Liver (tissue), 9 donors: ENCODE results near the gene SREK1. TPM values are rescaled to one million over a fixed set of nuclear protein-coding genes. Genes with fewer than 3 reads are reported as not detected.

ENCODE experiments used
- DNase-seq: peaks from one replicate; pipeline ENCODE4 v3.0.0-alpha.2; 2017; ENCODE audit warnings: low spot score
- H3K27ac ChIP-seq, 2 donors: one replicate each; pipeline ENCODE4 v1.7.0; 2013; ENCODE audit warnings: inconsistent platforms in 2 of 2, low read length in 2 of 2, control low read depth in 1 of 2, low read depth in 1 of 2, mild to moderate bottlenecking in 1 of 2
- H3K27me3 ChIP-seq, 4 donors: one replicate each; pipeline versions ENCODE4 v1.6.1 to v1.7.0; 2013; ENCODE audit warnings: low read length in 3 of 4, inconsistent platforms in 1 of 4, mild to moderate bottlenecking in 1 of 4, moderate library complexity in 1 of 4; ENCODE audit not compliant: control insufficient read depth in 4 of 4, insufficient read depth in 4 of 4
- H3K36me3 ChIP-seq, 4 donors: one replicate each; pipeline versions ENCODE4 v1.6.1 to v1.7.0; 2013; ENCODE audit warnings: low read length in 3 of 4, mild to moderate bottlenecking in 3 of 4, low read depth in 1 of 4, moderate library complexity in 1 of 4; ENCODE audit not compliant: control insufficient read depth in 4 of 4, insufficient read depth in 3 of 4
- H3K4me1 ChIP-seq, 4 donors: one replicate each; pipeline versions ENCODE4 v1.6.1 to v1.7.0; 2013; ENCODE audit warnings: low read length in 3 of 4, mild to moderate bottlenecking in 3 of 4, moderate library complexity in 1 of 4; ENCODE audit not compliant: control insufficient read depth in 4 of 4, insufficient read depth in 4 of 4
- H3K4me3 ChIP-seq, 3 donors: one replicate each; pipeline versions ENCODE4 v1.6.1 to v1.7.0; 2013; ENCODE audit warnings: low read length in 3 of 3, control low read depth in 1 of 3, low read depth in 1 of 3, mild to moderate bottlenecking in 1 of 3
- H3K9ac ChIP-seq, 2 donors: one replicate each; pipeline ENCODE4 v1.7.0; 2013; ENCODE audit warnings: low read length in 2 of 2, mild to moderate bottlenecking in 2 of 2, moderate library complexity in 2 of 2, control low read depth in 1 of 2, low read depth in 1 of 2
- H3K9me3 ChIP-seq, 4 donors: one replicate each; pipeline versions ENCODE4 v1.6.1 to v1.7.0; 2013; ENCODE audit warnings: low read length in 3 of 4; ENCODE audit not compliant: control insufficient read depth in 4 of 4
- GABPA ChIP-seq, 2 donors: IDR thresholded peaks in 1 of 2; conservative IDR thresholded peaks in 1 of 2; 2 replicates each; pipeline ENCODE4 v1.6.1; 2016; ENCODE audit warnings: antibody characterized with exemption in 2 of 2, mild to moderate bottlenecking in 1 of 2, moderate library complexity in 1 of 2
- HNF4A ChIP-seq, 2 donors: conservative IDR thresholded peaks; 2 replicates each; pipeline ENCODE4 v1.6.1; 2016; ENCODE audit warnings: antibody characterized with exemption in 2 of 2, mild to moderate bottlenecking in 2 of 2
- HNF4G ChIP-seq: IDR thresholded peaks from 2 replicates; pipeline ENCODE4 v1.6.1; 2016; ENCODE audit warnings: antibody characterized with exemption
- JUND ChIP-seq, 2 donors: IDR thresholded peaks; 2 replicates each; pipeline ENCODE4 v1.6.1; 2016; ENCODE audit warnings: antibody characterized with exemption in 2 of 2
- NR2F2 ChIP-seq: IDR thresholded peaks from 2 replicates; pipeline ENCODE4 v1.6.1; 2016; ENCODE audit warnings: antibody characterized with exemption
- REST ChIP-seq: IDR thresholded peaks from 2 replicates; pipeline ENCODE4 v1.6.1; 2016; ENCODE audit warnings: antibody characterized with exemption, mild to moderate bottlenecking
- RXRA ChIP-seq, 2 donors: IDR thresholded peaks; 2 replicates each; pipeline ENCODE4 v1.6.1; 2017 to 2018; ENCODE audit warnings: antibody characterized with exemption in 2 of 2, mild to moderate bottlenecking in 1 of 2
- YY1 ChIP-seq: IDR thresholded peaks from 2 replicates; pipeline ENCODE4 v1.6.1; 2016; ENCODE audit warnings: antibody characterized with exemption, mild to moderate bottlenecking
- whole genome bisulfite sequencing: extraction: QIAGEN DNeasy Blood & Tissue Kit; methylation state at CpG from one replicate; pipeline ENCODE4 v1.1.7; 2013; 5-methylcytosine and 5-hydroxymethylcytosine counted together
- polyA plus RNA-seq, 2 donors: library from polyadenylated mRNA; stranded (reverse) in 1 of 2; unstranded in 1 of 2; fragments of 200-250 nt in 1 of 2; fragments of >200 nt in 1 of 2; fragmentation: Nextera tagmentation in 1 of 2; extraction: Ambion mirVana in 1 of 2; gene quantifications; one replicate each; pipeline versions ENCODE4 v1.2.1 to v1.2.3, GENCODE V29; 2013 to 2015
- total RNA-seq, 2 donors: library from RNA; depleted of rRNA; stranded (reverse); fragments of >200 nt; gene quantifications; one replicate each; pipeline ENCODE4 v1.2.3, GENCODE V29; 2014
- TF ChIP-seq, protein P1 (sequence below): IDR thresholded peaks from 2 replicates; pipeline ENCODE4 v1.6.1; 2016; ENCODE audit warnings: antibody characterized with exemption
- TF ChIP-seq, protein P2 (sequence below): fragments of 150-350 bp; IDR thresholded peaks from 2 replicates; pipeline ENCODE4 v1.5.1; 2017; ENCODE audit warnings: improper control_type of control experiment, low read depth, low read length; ENCODE audit not compliant: missing input control
- donor health status: healthy.
- donor health status: healthy.
- donor health status: healthy.
- donor health status: healthy.
- donor health status: healthy.

The SREK1 gene
- total and polyA plus RNA-seq, 4 donors = 10.2 to 85.8 (median 43.9) TPM

DNA sequence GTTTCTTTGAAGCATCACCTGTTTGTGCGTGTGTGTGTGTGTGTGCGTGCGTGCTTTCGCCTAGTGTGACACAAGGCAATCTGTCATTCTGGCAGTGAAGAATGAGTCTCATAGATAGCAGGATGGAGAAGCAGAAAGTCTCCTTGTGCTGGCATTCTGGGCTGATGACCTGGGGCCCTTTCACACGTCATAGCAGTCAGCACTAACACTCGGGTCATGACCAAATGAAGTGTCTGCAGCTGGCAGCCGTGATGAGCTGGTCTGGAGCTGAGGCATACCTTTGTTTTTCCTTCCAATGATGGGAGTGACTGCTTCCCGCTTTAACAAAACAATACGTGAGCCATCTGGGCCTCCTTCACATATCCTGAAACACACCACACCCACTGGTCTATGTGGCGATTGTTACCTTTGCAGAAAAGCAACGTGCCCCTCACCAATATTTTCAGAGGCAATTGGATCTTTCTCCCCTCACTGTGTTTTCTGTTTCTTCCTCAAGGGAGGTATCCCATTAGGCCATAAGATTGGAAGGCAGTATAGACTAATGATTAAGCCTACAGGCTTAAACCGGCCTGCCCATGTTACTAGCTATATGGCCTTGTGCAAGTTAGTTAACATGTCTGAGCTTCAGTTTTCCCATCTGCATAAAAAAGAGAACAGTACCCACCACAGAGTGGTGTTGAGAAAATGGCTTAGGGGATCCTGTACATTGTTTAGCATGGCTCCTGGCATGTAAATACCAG, 88.8 kb downstream of the SREK1 start:
- Histone ChIP-seq H3K27ac (no peak overlapping the region), H3K36me3 (no peaks in the 10 kb centered on the region), H3K9me3 (no peaks in the 10 kb centered on the region), H3K4me1 (no peaks in the 10 kb centered on the region), H3K9ac (no peak overlapping the region), H3K4me3 (no peak overlapping the region), H3K27me3 (no peaks in the 10 kb centered on the region)
- TF ChIP-seq HNF4G (no peak), YY1 (no peak), JUND (IDR thresholded peaks at IDR 0.05) (no peak), GABPA (IDR thresholded peaks at IDR 0.05 in 1 of 2, conservative IDR thresholded peaks at IDR 0.05 in 1 of 2) (no peak), NR2F2 (no peak), HNF4A (conservative IDR thresholded peaks at IDR 0.05) (no peak), RXRA (IDR thresholded peaks at IDR 0.05) (no peak), REST (no peak)
- TF ChIP-seq, protein P1, sequence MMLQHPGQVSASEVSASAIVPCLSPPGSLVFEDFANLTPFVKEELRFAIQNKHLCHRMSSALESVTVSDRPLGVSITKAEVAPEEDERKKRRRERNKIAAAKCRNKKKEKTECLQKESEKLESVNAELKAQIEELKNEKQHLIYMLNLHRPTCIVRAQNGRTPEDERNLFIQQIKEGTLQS = no peak
- TF ChIP-seq, protein P2, sequence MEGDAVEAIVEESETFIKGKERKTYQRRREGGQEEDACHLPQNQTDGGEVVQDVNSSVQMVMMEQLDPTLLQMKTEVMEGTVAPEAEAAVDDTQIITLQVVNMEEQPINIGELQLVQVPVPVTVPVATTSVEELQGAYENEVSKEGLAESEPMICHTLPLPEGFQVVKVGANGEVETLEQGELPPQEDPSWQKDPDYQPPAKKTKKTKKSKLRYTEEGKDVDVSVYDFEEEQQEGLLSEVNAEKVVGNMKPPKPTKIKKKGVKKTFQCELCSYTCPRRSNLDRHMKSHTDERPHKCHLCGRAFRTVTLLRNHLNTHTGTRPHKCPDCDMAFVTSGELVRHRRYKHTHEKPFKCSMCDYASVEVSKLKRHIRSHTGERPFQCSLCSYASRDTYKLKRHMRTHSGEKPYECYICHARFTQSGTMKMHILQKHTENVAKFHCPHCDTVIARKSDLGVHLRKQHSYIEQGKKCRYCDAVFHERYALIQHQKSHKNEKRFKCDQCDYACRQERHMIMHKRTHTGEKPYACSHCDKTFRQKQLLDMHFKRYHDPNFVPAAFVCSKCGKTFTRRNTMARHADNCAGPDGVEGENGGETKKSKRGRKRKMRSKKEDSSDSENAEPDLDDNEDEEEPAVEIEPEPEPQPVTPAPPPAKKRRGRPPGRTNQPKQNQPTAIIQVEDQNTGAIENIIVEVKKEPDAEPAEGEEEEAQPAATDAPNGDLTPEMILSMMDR = no peak
- DNase-seq = no peak
- 87% methylated on average over 12 of the region's 12 CpGs for WGBS

Other genes with a start within 250 kb of the SREK1 start
- gene ERBIN, start 217.7 kb upstream of the SREK1 start, total RNA-seq = 10 to 100 TPM; 44.3 to 54.9 TPM
- 10 to 100 TPM in 1 of 2 donors, 1 to 10 TPM in 1; 9.7 to 20.7 TPM for gene ERBIN, start 217.7 kb upstream of the SREK1 start, polyA plus RNA-seq